Neural cell (in vitro differentiated cells): ENCODE measurements around the gene POLE. TPM values are rescaled to one million over a fixed set of nuclear protein-coding genes. Genes with fewer than 3 reads are reported as not detected.

Source experiments
- H2AFZ ChIP-seq: fragments of 200-600, 300-800 bp; sonication (generic), shearing (Covaris generic); 2 replicates; pipeline ENCODE4 v1.6.0; 2014; ENCODE audit warnings: low read depth, mild to moderate bottlenecking, antibody characterized with exemption, low read length, moderate library complexity
- H3F3A ChIP-seq: fragments of 200-600 bp; shearing (Covaris generic); 2 replicates; pipeline ENCODE4 v1.6.1; 2016; ENCODE audit warnings: mild to moderate bottlenecking, moderate library complexity, mixed read lengths, antibody characterized with exemption, low read length; ENCODE audit not compliant: insufficient read depth, poor library complexity, severe bottlenecking
- H3K27ac ChIP-seq: fragments of 200-600, 300-800 bp; sonication (generic), shearing (Covaris generic); 2 replicates; pipeline ENCODE4 v1.5.1; 2014; ENCODE audit warnings: mild to moderate bottlenecking, low read length, moderate library complexity
- H3K27me3 ChIP-seq: fragments of 300-800, 200-600 bp; sonication (generic), shearing (Covaris generic); 2 replicates; pipeline ENCODE4 v1.6.0; 2014; ENCODE audit warnings: mild to moderate bottlenecking, low read depth, low read length, moderate library complexity; ENCODE audit not compliant: insufficient read depth
- H3K36me3 ChIP-seq: fragments of 300-800, 200-600 bp; sonication (generic), shearing (Covaris generic); 2 replicates; pipeline ENCODE4 v1.5.1; 2014; ENCODE audit warnings: mild to moderate bottlenecking, antibody characterized with exemption, low read length, moderate library complexity; ENCODE audit not compliant: insufficient read depth
- H3K4me2 ChIP-seq: fragments of 300-800, 200-600 bp; sonication (generic), shearing (Covaris generic); 2 replicates; pipeline ENCODE4 v1.6.0; 2014; ENCODE audit warnings: mild to moderate bottlenecking, low read length
- H3K4me3 ChIP-seq: fragments of 300-800, 200-600 bp; sonication (generic), shearing (Covaris generic); 2 replicates; pipeline ENCODE4 v1.5.1; 2014; ENCODE audit warnings: mild to moderate bottlenecking, low read length, moderate library complexity
- H3K79me2 ChIP-seq: fragments of 200-600 bp; shearing (Covaris generic); replicated peaks from 2 replicates; pipeline ENCODE4 v1.6.0; 2014; ENCODE audit warnings: mild to moderate bottlenecking, low read length, moderate library complexity; ENCODE audit not compliant: insufficient read depth
- H3K9ac ChIP-seq: fragments of 300-800, 200-600 bp; sonication (generic), shearing (Covaris generic); 2 replicates; pipeline ENCODE4 v1.6.1; 2016; ENCODE audit warnings: mild to moderate bottlenecking, low read length, mixed read lengths
- H3K9me2 ChIP-seq: fragments of 200-600 bp; shearing (Covaris generic); 2 replicates; pipeline ENCODE4 v1.6.1; 2016; ENCODE audit warnings: mild to moderate bottlenecking, low read length, mixed read lengths; ENCODE audit not compliant: insufficient read depth
- H3K9me3 ChIP-seq: fragments of 200-600, 300-800 bp; sonication (generic), shearing (Covaris generic); 2 replicates; pipeline ENCODE4 v1.6.1; 2016; ENCODE audit warnings: mild to moderate bottlenecking, mixed run types, low read length, moderate library complexity, mixed read lengths
- H4K20me1 ChIP-seq: fragments of 200-600 bp; shearing (Covaris generic); 2 replicates; pipeline ENCODE4 v1.6.1; 2016; ENCODE audit warnings: mild to moderate bottlenecking, mixed run types; ENCODE audit not compliant: insufficient read depth
- EZH2 ChIP-seq: fragments of 200-600, 300-800 bp; shearing (Covaris generic), sonication (generic); IDR thresholded peaks from 2 replicates; pipeline ENCODE4 v1.6.1; 2014; ENCODE audit warnings: antibody characterized with exemption, low read length, borderline replicate concordance, mild to moderate bottlenecking; ENCODE audit not compliant: insufficient read depth, poor library complexity, severe bottlenecking
- MXI1 ChIP-seq: fragments of 450-650 bp; conservative IDR thresholded peaks from 2 replicates; pipeline ENCODE4 v1.6.1; 2014; ENCODE audit warnings: antibody characterized with exemption, mild to moderate bottlenecking; ENCODE audit not compliant: poor library complexity, severe bottlenecking
- POLR2AphosphoS5 ChIP-seq: IDR thresholded peaks from 2 replicates; pipeline ENCODE4 v1.6.1; 2012
- SMC3 ChIP-seq: fragments of 450-650 bp; conservative IDR thresholded peaks from 2 replicates; pipeline ENCODE4 v1.6.1; 2014; ENCODE audit warnings: antibody characterized with exemption, mild to moderate bottlenecking, moderate library complexity; ENCODE audit not compliant: poor library complexity
- polyA plus RNA-seq: library from polyadenylated mRNA; depleted of rRNA; stranded (reverse); fragments of >200 nt; gene quantifications from 2 replicates; pipeline ENCODE4 v1.2.3, GENCODE V29; 2014
- TF ChIP-seq, protein P1 (sequence below): fragments of 450-650 bp; IDR thresholded peaks from 2 replicates; pipeline ENCODE4 v1.5.1; 2014; ENCODE audit warnings: antibody characterized with exemption, mild to moderate bottlenecking, moderate library complexity; ENCODE audit not compliant: poor library complexity, severe bottlenecking
- TF ChIP-seq, protein P2 (sequence below): IDR thresholded peaks from 2 replicates; pipeline ENCODE4 v1.6.1; 2012; ENCODE audit warnings: borderline replicate concordance

POLE gene
- polyA plus RNA-seq, 1 donor from 2014 or later: 8.5 TPM

DNA sequence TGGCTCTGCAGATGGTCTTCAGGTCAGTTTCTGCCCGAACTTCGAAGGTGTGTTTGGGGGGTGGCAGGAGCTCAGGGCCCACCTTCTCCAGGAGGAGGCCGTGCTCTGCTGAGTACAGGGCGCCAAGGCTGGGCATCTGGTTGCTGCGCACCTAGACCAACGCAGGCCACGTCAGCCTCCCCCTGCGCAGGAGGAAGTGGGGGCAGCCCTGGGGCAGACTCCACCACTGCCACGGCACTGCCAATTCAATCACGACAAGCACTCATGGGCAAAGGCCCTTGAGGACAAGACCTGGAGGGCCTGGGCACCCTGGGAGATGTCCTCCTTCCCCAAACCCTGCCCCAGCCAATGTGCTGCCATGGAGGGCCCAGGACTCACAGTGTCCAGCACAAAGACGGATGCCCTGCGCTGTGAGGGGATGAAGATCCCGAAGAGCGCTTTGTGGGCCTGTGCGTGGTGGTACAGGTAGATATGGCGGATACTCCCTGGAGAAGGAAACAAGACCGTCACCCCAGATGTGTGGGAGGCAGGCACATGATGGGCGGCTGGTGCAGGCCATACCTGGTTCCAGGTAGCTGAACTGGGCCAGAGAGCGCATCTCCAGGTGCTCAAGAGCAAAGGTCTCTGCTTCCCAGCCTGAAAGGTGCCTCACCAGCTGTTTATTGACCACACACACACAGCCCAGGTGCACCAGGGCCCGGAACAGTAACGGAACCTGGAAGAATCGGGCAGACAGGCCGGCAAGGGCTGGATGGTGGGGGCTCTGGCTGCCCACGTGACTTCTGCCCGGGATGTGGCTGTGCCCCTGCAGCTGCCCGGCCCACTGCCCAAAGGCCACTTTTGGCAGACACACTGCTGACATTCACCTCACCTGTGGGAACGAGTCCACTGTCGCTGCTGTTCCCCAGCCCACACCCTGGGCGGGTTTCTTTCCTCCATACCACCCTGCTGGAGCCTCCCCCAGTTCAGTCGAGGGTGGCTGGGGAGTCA is 44.0 kb downstream of the POLE start:
- Histone ChIP-seq H3K27me3 (no peaks in the 10 kb centered on the region), H4K20me1 (no peaks in the 10 kb centered on the region), H3K4me2 (no peak overlapping the region), H3K9me2 (no peaks in the 10 kb centered on the region), H3K4me3 (no peak overlapping the region), H2AFZ (no peak overlapping the region), H3K79me2 (no peaks in the 10 kb centered on the region), H3K36me3 (no peaks in the 10 kb centered on the region), H3K9ac (no peak overlapping the region), H3K27ac (no peak overlapping the region), H3F3A (no peaks in the 10 kb centered on the region), H3K9me3 (no peaks in the 10 kb centered on the region)
- TF ChIP-seq, protein P1, sequence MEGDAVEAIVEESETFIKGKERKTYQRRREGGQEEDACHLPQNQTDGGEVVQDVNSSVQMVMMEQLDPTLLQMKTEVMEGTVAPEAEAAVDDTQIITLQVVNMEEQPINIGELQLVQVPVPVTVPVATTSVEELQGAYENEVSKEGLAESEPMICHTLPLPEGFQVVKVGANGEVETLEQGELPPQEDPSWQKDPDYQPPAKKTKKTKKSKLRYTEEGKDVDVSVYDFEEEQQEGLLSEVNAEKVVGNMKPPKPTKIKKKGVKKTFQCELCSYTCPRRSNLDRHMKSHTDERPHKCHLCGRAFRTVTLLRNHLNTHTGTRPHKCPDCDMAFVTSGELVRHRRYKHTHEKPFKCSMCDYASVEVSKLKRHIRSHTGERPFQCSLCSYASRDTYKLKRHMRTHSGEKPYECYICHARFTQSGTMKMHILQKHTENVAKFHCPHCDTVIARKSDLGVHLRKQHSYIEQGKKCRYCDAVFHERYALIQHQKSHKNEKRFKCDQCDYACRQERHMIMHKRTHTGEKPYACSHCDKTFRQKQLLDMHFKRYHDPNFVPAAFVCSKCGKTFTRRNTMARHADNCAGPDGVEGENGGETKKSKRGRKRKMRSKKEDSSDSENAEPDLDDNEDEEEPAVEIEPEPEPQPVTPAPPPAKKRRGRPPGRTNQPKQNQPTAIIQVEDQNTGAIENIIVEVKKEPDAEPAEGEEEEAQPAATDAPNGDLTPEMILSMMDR: no peak
- TF ChIP-seq MXI1 (no peak), POLR2AphosphoS5 (no peak)

DNA sequence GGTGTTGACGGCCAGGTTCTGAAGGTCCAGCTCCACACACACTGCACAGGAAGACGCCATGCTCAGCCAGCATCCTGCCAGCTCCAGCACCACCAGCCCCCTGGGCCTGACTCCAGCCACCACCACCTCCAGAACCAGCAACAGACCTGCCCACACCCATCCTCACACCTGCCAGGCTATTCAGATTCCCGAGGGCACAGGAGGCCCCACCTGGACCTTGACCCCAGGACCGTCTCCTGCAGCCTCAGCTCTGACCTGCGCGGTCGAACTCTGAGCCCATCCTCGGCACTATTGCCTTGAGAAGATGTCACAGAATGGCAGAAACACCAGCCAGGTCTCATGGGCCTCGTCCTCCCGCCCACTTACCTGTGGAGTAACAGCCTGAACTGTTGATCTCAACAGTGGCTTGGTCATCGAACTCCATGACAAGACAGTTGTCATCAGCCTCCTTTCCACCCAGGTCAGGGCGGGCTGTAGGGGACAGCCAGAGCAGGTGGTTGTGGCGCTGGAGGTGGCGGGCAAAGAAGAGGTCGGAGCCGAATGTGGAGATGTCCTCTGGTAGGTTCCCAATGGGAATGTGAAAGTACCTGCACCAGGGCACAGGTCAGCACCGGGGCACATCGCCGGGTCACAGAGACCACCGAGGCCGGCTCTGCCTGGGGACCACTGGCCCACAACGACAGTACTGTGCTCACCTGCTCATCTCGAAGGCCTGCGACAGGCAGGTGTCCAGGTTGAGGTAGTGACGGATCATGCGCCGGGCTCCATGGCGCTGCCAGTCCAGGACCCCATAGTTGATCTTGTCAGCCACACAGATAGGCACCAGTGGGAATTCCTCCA is 45.1 kb downstream of the POLE start:
- H3K4me2 ChIP-seq: no peak overlapping the region
- no peaks in the 10 kb centered on the region for H3F3A ChIP-seq
- H3K27me3 ChIP-seq: no peaks in the 10 kb centered on the region
- H3K79me2 ChIP-seq: no peaks in the 10 kb centered on the region
- H3K9me2 ChIP-seq: no peaks in the 10 kb centered on the region
- H3K9ac ChIP-seq: no peak overlapping the region
- TF ChIP-seq MXI1 (no peak), SMC3 (no peak), EZH2 (no peak)
- TF ChIP-seq, protein P1: no peak
- TF ChIP-seq, protein P2, sequence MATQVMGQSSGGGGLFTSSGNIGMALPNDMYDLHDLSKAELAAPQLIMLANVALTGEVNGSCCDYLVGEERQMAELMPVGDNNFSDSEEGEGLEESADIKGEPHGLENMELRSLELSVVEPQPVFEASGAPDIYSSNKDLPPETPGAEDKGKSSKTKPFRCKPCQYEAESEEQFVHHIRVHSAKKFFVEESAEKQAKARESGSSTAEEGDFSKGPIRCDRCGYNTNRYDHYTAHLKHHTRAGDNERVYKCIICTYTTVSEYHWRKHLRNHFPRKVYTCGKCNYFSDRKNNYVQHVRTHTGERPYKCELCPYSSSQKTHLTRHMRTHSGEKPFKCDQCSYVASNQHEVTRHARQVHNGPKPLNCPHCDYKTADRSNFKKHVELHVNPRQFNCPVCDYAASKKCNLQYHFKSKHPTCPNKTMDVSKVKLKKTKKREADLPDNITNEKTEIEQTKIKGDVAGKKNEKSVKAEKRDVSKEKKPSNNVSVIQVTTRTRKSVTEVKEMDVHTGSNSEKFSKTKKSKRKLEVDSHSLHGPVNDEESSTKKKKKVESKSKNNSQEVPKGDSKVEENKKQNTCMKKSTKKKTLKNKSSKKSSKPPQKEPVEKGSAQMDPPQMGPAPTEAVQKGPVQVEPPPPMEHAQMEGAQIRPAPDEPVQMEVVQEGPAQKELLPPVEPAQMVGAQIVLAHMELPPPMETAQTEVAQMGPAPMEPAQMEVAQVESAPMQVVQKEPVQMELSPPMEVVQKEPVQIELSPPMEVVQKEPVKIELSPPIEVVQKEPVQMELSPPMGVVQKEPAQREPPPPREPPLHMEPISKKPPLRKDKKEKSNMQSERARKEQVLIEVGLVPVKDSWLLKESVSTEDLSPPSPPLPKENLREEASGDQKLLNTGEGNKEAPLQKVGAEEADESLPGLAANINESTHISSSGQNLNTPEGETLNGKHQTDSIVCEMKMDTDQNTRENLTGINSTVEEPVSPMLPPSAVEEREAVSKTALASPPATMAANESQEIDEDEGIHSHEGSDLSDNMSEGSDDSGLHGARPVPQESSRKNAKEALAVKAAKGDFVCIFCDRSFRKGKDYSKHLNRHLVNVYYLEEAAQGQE: no peak
- no peak overlapping the region for H3K27ac ChIP-seq
- H2AFZ ChIP-seq: no peak overlapping the region
- H3K9me3 ChIP-seq: no peaks in the 10 kb centered on the region
- H3K36me3 ChIP-seq: no peaks in the 10 kb centered on the region
- no peak overlapping the region for H3K4me3 ChIP-seq
- no peaks in the 10 kb centered on the region for H4K20me1 ChIP-seq
